HG02852 (cell line): ENCODE measurements around the gene TENT5C.

Experiments
- ATAC-seq: cut with Tn5 transposase; IDR thresholded peaks from one replicate; pipeline ENCODE4 v1.9.1; 2021; ENCODE audit warnings: mild to moderate bottlenecking, moderate library complexity; ENCODE audit not compliant: unreplicated experiment

TENT5C gene

GRCh38 chr1:117572546-117572945 is 33.3 kb upstream of the TENT5C start:
- no peak for ATAC-seq

GRCh38 chr1:117573386-117574023 is 32.3 kb upstream of the TENT5C start:
- ATAC-seq, result no peak

- ATAC-seq, result no peak
These were observed 31.6 kb upstream of the TENT5C start for GRCh38 chr1:117574161-117574835.

- no peak for ATAC-seq
These were observed 30.1 kb upstream of the TENT5C start for GRCh38 chr1:117575586-117576225.

GRCh38 chr1:117576236-117576635 is 29.6 kb upstream of the TENT5C start:
- no peak for ATAC-seq

GRCh38 chr1:117577191-117577885 is 28.5 kb upstream of the TENT5C start:
- no peak for ATAC-seq

- no peak for ATAC-seq
These were observed 27.4 kb upstream of the TENT5C start for GRCh38 chr1:117578466-117578865.

- ATAC-seq, result no peak
These were observed 26.5 kb upstream of the TENT5C start for GRCh38 chr1:117579221-117579906.

- no peak for ATAC-seq
These were observed 25.4 kb upstream of the TENT5C start for GRCh38 chr1:117580436-117580835.

GRCh38 chr1:117580882-117581281 is 25.0 kb upstream of the TENT5C start:
- no peak for ATAC-seq

GRCh38 chr1:117581391-117581943 is 24.4 kb upstream of the TENT5C start:
- no peak for ATAC-seq

- ATAC-seq, result no peak
These were observed 23.4 kb upstream of the TENT5C start for GRCh38 chr1:117582451-117582850.

- no peak for ATAC-seq
These were observed 22.6 kb upstream of the TENT5C start for GRCh38 chr1:117583247-117583646.

- no peak for ATAC-seq
These were observed 21.7 kb upstream of the TENT5C start for GRCh38 chr1:117584181-117584580.

- no peak for ATAC-seq
These were observed 20.8 kb upstream of the TENT5C start for GRCh38 chr1:117585086-117585485.

- ATAC-seq, result no peak
These were observed 19.5 kb upstream of the TENT5C start for GRCh38 chr1:117586337-117586736.

GRCh38 chr1:117586747-117587498 is 18.9 kb upstream of the TENT5C start:
- no peak for ATAC-seq

- no peak for ATAC-seq
These were observed 18.1 kb upstream of the TENT5C start for GRCh38 chr1:117587499-117588356.

- no peak for ATAC-seq
These were observed 16.3 kb upstream of the TENT5C start for GRCh38 chr1:117589544-117589943.
